ENCODE data around the gene TMEM87B.
"Not testable (repeated sequence)": the region's sequence is repeated elsewhere in the genome, so short reads cannot be mapped to it uniquely, and the experiment has no call there.

Gene TMEM87B

GRCh38 chr2:112034924-112035323, 20.1 kb upstream of the TMEM87B start:
- no peak for DNase-seq

GRCh38 chr2:112035786-112036185, 19.3 kb upstream of the TMEM87B start:
- DNase-seq, result no peak

- DNase-seq, result not testable (repeated sequence)
Observed at GRCh38 chr2:112039556-112039955, 15.5 kb upstream of the TMEM87B start.

DNA sequence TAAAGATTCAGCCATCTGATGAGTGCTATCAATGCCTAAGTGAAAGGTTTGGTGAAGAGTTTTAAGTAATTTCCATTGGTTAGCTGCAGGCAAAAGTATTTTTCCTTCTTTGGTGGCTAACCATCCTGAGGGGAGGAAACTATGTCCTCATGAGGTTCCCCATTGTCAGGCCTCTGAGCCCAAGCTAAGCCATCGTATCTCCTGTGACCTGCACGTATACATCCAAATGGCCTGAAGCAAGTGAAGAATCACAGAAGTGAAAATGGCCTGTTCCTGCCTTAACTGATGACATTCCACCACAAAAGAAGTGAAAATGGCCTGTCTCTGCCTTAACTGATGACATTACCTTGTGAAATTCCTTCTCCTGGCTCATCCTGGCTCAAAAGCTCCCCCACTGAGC, 15.0 kb upstream of the TMEM87B start:
- not testable (repeated sequence) for DNase-seq

- not testable (repeated sequence) for DNase-seq
Observed at GRCh38 chr2:112041460-112041859, 13.6 kb upstream of the TMEM87B start.

GRCh38 chr2:112045446-112046014, 9.5 kb upstream of the TMEM87B start:
- no peak for DNase-seq

DNA sequence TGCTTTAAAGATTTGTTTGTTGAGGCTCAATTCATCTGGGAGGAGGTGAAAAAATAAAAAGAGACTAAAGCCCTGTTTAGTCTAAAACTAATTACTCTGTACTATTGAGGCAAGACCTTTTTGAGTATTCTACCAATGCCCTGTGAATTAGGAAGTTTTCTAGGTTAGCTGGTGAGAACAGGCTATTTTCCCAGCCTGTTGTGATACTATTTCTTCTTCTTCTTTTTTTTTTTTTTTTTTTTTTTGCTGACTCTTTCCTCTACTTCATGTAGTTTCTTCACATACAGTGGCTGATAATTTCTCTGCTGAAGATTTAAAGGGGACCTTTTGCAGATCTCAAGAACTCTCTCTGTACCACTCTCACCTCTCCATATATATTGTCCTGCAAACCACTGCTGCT, 8.8 kb upstream of the TMEM87B start:
- no peak for DNase-seq

DNA sequence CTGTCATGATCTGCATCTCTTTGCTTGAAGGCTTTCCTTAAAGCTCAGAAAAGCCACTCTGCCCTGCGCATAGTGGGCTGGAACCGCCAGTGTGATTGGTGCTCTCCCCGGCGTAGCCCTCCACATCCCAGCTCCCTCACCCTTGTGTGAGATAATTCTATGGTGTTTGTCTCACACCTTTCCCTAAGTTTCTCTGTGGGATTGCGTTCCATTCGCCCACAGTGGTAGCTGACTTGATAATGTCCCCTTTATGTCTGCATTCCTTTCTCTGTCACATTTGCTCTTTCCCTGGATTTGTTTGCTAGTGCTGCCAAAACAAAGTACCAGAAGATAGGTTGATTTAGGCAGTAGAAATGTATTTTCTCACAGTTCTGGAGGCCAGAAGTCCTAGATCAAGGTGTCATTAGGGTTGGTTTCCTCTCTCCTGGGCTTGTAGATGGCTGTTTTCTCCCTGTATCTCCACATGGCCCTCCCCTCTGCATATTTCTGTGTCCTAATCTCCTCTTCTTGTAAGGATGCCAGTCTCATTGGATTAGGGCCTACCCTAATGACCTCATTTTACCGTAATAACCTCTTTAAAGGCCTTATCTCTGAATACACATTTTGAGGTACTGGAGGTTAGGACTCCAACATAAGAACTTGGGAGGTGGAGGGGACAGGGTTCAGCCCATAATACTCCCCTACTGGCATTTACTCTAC, 7.4 kb upstream of the TMEM87B start:
- DNase-seq, result no peak

DNA sequence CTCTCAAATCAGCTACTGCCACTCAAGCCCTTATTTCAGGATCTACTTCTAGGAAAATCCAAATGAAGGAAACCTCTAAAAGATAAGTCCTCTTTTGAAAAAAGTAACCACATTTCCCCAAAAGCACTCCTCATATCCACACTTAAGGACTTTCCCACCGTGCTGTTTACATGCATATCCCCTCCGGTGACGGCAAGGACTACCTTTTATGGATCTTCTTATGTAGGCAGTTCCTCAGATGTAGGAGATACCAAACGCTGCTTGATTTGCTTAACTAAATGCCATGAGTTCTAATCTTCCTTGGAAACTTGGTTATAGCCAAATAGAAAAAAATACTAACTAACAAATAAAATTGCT, 6.9 kb upstream of the TMEM87B start:
- DNase-seq, result no peak

DNA sequence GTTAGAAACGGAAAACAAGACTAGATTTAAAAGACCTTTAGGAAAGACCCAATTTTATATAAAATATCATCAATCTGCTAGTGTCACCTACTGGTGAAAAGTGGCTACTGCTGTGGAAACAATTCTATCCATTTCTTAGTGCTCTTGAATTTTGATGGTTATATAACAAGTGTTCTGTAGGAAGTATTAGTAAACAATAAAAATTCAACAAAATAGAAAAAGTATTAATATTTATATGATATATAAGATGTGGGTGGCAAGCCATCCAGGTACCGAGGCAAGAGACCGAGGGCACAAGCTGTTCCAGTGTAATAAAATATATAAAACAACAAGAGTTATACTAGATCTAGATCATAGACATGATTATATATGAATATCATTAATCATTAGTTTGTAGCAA, 6.2 kb upstream of the TMEM87B start:
- DNase-seq, result peak; percentile 70

DNA sequence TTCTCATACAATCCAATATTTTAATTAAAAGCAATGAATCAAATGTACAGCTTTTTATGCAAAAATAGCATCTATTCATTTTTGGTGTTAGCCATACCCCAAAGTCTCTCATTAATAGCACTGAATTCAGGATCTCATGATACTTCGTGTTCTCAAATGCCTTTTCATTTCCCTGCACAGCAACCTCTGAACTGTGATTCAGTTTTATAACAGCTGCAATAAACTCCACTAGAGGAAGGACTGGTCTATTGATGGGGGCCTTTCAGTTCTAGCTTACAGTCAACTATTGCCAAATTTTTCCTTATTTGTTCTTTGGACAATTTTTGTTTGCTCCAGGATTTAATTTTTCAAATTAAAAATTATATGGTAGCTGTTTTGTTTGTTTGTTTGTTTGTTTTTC, 4.8 kb upstream of the TMEM87B start:
- DNase-seq, result no peak

DNA sequence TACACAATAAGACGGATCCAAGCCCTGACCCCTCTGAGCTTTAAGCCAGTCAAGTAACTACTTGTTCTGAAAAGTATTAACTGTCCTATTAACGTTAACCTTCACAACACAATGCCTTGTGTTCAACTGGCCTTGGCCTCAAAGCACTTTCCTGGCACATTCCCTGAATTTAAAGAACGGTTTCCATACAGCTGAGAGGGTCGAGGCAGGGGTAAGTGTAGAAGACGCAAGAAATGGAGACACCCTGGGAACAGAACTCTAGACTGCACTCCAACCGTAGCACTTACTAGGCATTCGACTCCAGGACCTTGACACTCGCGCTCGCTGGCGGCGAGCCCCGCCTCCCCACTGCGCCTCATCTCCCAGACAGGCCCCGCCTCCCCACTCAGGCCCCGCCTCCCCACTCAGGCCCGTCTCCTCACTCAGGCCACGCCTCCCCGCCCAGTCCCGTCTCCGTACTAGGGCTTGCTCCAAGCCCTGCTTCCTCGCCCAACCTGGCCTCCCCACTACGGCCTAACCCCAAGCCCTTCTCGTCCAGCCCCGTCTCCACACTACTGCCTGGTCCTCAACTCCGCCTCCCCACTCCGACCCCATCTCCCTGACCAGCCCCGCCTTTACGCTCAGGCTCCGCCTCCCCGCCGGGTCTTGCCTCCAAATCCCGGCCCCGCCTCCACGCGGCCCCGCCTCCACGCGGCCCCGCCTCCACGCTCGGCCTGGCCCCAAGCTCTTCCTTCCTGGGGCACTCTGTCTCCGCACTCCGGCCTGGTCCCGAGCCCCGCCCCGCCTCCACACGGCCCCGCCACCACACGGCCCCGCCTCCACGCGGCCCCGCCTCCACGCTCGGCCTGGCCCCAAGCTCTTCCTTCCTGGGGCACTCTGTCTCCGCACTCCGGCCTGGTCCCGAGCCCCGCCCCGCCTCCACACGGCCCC, 887 bp upstream of the TMEM87B start:
- DNase-seq, result peak; percentile 97

GRCh38 chr2:112055730-112056625, 909 bp downstream of the TMEM87B start:
- DNase-seq, result peak; percentile 39

- no peak for DNase-seq
Observed at GRCh38 chr2:112056626-112056987, 1.5 kb downstream of the TMEM87B start.

DNA sequence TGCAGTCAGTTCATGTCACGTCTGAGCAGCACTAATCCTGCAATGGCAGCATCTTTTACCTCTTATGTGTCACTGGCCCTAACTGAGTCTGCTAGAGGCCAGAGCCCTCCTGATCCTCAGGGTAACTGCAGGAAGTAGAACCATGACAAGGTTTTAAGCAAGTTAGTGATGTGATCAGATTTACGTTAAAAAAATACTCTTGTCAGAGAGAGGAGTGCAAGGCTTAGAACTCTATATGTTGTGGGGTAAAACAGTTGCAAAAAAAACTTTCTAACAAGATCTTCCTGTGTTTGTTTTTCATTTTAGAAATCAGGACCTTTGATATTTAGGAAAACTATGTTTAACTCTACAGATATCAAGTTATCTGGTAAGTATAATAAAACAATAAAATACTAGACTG, 4.6 kb downstream of the TMEM87B start:
- no peak for DNase-seq

GRCh38 chr2:112061299-112061698, 6.2 kb downstream of the TMEM87B start:
- no peak for DNase-seq

- DNase-seq, result no peak
Observed at GRCh38 chr2:112061840-112062239, 6.8 kb downstream of the TMEM87B start.

- DNase-seq, result no peak
Observed at GRCh38 chr2:112062894-112063293, 7.8 kb downstream of the TMEM87B start.

GRCh38 chr2:112065486-112065885, 10.4 kb downstream of the TMEM87B start:
- no peak for DNase-seq

- DNase-seq, result no peak
Observed at GRCh38 chr2:112065966-112066365, 10.9 kb downstream of the TMEM87B start.

DNA sequence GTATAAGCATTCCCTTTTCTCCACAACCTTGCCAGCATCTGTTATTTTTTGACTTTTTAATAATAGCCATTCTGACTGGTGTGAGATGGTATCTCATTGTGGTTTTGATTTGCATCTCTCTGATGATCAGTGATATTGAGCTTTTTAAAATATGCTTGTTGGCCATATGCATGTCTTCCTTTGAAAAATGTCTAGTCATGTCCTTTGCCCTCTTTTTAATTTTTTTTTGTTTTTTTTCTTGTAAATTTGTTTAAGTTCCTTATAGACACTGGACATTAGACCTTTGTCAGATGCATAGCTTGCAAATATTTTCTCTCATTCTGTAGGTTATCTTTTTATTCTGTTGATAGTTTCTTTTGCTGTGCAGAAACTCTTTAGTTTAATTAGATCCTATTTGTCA, 14.7 kb downstream of the TMEM87B start:
- not testable (repeated sequence) for DNase-seq

DNA sequence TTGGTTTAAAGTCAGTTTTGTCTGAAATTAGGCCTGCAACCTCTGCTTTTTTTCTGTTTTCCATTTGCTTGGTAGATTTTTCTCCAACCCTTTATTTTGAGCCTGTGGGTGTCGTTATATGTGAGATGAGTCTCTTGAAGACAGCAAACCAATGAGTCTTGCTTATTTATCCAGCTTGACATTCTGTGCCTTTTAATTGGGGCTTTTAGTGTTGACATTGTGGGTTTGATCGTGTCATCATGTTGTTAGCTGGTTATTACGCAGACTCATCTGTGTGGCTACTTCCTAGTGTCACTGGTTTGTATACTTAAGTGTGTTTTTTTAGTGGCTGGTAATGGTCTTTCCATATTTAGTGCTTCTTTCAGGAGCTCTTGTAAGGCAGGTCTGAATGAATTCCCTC, 18.8 kb downstream of the TMEM87B start:
- DNase-seq, result no peak

GRCh38 chr2:112074506-112074905, 19.4 kb downstream of the TMEM87B start:
- DNase-seq, result no peak
